ENCODE measurements around the gene COL4A1.

The COL4A1 gene

GRCh38 chr13:110183910-110184309, 123.0 kb downstream of the COL4A1 start:
- TF ChIP-seq POLR2AphosphoS5 (IDR thresholded peaks at IDR 0.05; ENCODE audit: low read depth, low read length) (no peak), SIN3A (IDR thresholded peaks at IDR 0.05; ENCODE audit: borderline replicate concordance, insufficient read depth, low read length) (no peak), REST (IDR thresholded peaks at IDR 0.05; ENCODE audit: insufficient read depth in 1 of 2, low read depth in 2 of 2, low read length in 2 of 2) (no peak), FOXP2 (optimal IDR thresholded peaks at IDR 0.05; ENCODE audit: borderline replicate concordance, extremely low read depth, extremely low read length, insufficient read depth) (no peak), TAF1 (IDR thresholded peaks at IDR 0.05; ENCODE audit: borderline replicate concordance, insufficient read depth, low read length) (no peak)

- TF ChIP-seq REST (IDR thresholded peaks at IDR 0.05; ENCODE audit: insufficient read depth in 1 of 2, low read depth in 2 of 2, low read length in 2 of 2): no peak
- TF ChIP-seq POLR2AphosphoS5 (IDR thresholded peaks at IDR 0.05; ENCODE audit: low read depth, low read length): no peak
- no peak for TF ChIP-seq FOXP2 (optimal IDR thresholded peaks at IDR 0.05; ENCODE audit: borderline replicate concordance, extremely low read depth, extremely low read length, insufficient read depth)
- TF ChIP-seq SIN3A (IDR thresholded peaks at IDR 0.05; ENCODE audit: borderline replicate concordance, insufficient read depth, low read length): no peak
- no peak for TF ChIP-seq TAF1 (IDR thresholded peaks at IDR 0.05; ENCODE audit: borderline replicate concordance, insufficient read depth, low read length)
Measured at GRCh38 chr13:110182461-110182860, 124.5 kb downstream of the COL4A1 start.

- TF ChIP-seq REST (IDR thresholded peaks at IDR 0.05; ENCODE audit: insufficient read depth in 1 of 2, low read depth in 2 of 2, low read length in 2 of 2) (no peak), SIN3A (IDR thresholded peaks at IDR 0.05; ENCODE audit: borderline replicate concordance, insufficient read depth, low read length) (no peak), POLR2AphosphoS5 (IDR thresholded peaks at IDR 0.05; ENCODE audit: low read depth, low read length) (no peak), TAF1 (IDR thresholded peaks at IDR 0.05; ENCODE audit: borderline replicate concordance, insufficient read depth, low read length) (no peak), FOXP2 (optimal IDR thresholded peaks at IDR 0.05; ENCODE audit: borderline replicate concordance, extremely low read depth, extremely low read length, insufficient read depth) (no peak)
Measured at GRCh38 chr13:110182003-110182402, 125.0 kb downstream of the COL4A1 start.

GRCh38 chr13:110179857-110180147, 127.2 kb downstream of the COL4A1 start:
- TF ChIP-seq TAF1 (IDR thresholded peaks at IDR 0.05; ENCODE audit: borderline replicate concordance, insufficient read depth, low read length) (no peak), REST (IDR thresholded peaks at IDR 0.05; ENCODE audit: insufficient read depth in 1 of 2, low read depth in 2 of 2, low read length in 2 of 2) (no peak), SIN3A (IDR thresholded peaks at IDR 0.05; ENCODE audit: borderline replicate concordance, insufficient read depth, low read length) (no peak), FOXP2 (optimal IDR thresholded peaks at IDR 0.05; ENCODE audit: borderline replicate concordance, extremely low read depth, extremely low read length, insufficient read depth) (no peak), POLR2AphosphoS5 (IDR thresholded peaks at IDR 0.05; ENCODE audit: low read depth, low read length) (no peak)
